NOMO-1 treated with dmso at 0.1 percent for 144 hours (cell line): ENCODE data around the gene FAM124A.
"Not testable (repeated sequence)": the region's sequence is repeated elsewhere in the genome, so short reads cannot be mapped to it uniquely, and the experiment has no call there.

Experiments
- DNase-seq: peaks from one replicate; lab custom pipeline; 2025; ENCODE audit not compliant: unreplicated experiment; lab: John Stamatoyannopoulos, UW

FAM124A gene

GRCh38 chr13:51267622-51268021 is 45.4 kb downstream of the FAM124A start:
- DNase-seq, result no peak

- no peak for DNase-seq
These were observed 46.8 kb downstream of the FAM124A start for GRCh38 chr13:51269039-51269438.

- no peak for DNase-seq
These were observed 48.6 kb downstream of the FAM124A start for GRCh38 chr13:51270623-51271415.

GRCh38 chr13:51271528-51272085 is 49.4 kb downstream of the FAM124A start:
- no peak for DNase-seq

GRCh38 chr13:51275101-51275500 is 52.9 kb downstream of the FAM124A start:
- DNase-seq, result no peak

GRCh38 chr13:51276636-51277035 is 54.4 kb downstream of the FAM124A start:
- DNase-seq, result no peak

GRCh38 chr13:51277928-51278327 is 55.7 kb downstream of the FAM124A start:
- no peak for DNase-seq

- no peak for DNase-seq
These were observed 56.4 kb downstream of the FAM124A start for GRCh38 chr13:51278426-51279130.

- DNase-seq, result no peak
These were observed 58.3 kb downstream of the FAM124A start for GRCh38 chr13:51280379-51280940.

- no peak for DNase-seq
These were observed 60.1 kb downstream of the FAM124A start for GRCh38 chr13:51282322-51282721.

GRCh38 chr13:51282923-51283322 is 60.7 kb downstream of the FAM124A start:
- DNase-seq, result not testable (repeated sequence)

- DNase-seq, result no peak
These were observed 61.2 kb downstream of the FAM124A start for GRCh38 chr13:51283371-51283770.

GRCh38 chr13:51284339-51284738 is 62.1 kb downstream of the FAM124A start:
- no peak for DNase-seq

- peak; percentile 41 for DNase-seq
These were observed 64.2 kb downstream of the FAM124A start for GRCh38 chr13:51286135-51287002.

GRCh38 chr13:51287758-51288157 is 65.6 kb downstream of the FAM124A start:
- no peak for DNase-seq

GRCh38 chr13:51288254-51288653 is 66.1 kb downstream of the FAM124A start:
- DNase-seq, result not testable (repeated sequence)

GRCh38 chr13:51291341-51291740 is 69.1 kb downstream of the FAM124A start:
- DNase-seq, result no peak

GRCh38 chr13:51292000-51292565 is 69.9 kb downstream of the FAM124A start:
- DNase-seq, result no peak

- DNase-seq, result no peak
These were observed 75.4 kb downstream of the FAM124A start for GRCh38 chr13:51297556-51297955.

GRCh38 chr13:51298812-51299211 is 76.6 kb downstream of the FAM124A start:
- DNase-seq, result no peak
